HG03159 (cell line): ENCODE data around the gene ZNF557.
A peak's percentile ranks its signal among the peaks of the same experiment; 100 is the strongest.

ENCODE experiments used
- ATAC-seq: cut with Tn5 transposase; IDR thresholded peaks from one replicate; pipeline ENCODE4 v1.9.1; 2021; ENCODE audit warnings: mild to moderate bottlenecking, moderate library complexity; ENCODE audit not compliant: unreplicated experiment

ZNF557 gene

GRCh38 chr19:7074705-7075282 lies 5.3 kb downstream of the ZNF557 start:
- ATAC-seq = no peak

- ATAC-seq = no peak
Measured at GRCh38 chr19:7076151-7076550, 6.6 kb downstream of the ZNF557 start.

GRCh38 chr19:7078008-7078407 lies 8.5 kb downstream of the ZNF557 start:
- no peak for ATAC-seq

- ATAC-seq = no peak
Measured at GRCh38 chr19:7083076-7083956, 13.8 kb downstream of the ZNF557 start.

GRCh38 chr19:7088999-7089398 lies 19.5 kb downstream of the ZNF557 start:
- ATAC-seq = no peak

- no peak for ATAC-seq
Measured at GRCh38 chr19:7098096-7098495, 28.6 kb downstream of the ZNF557 start.

GRCh38 chr19:7098701-7099596 lies 29.4 kb downstream of the ZNF557 start:
- peak; percentile 75 for ATAC-seq

- ATAC-seq = no peak
Measured at GRCh38 chr19:7099597-7099921, 30.1 kb downstream of the ZNF557 start.

- no peak for ATAC-seq
Measured at GRCh38 chr19:7101498-7102253, 32.2 kb downstream of the ZNF557 start.

- ATAC-seq = no peak
Measured at GRCh38 chr19:7104747-7105447, 35.4 kb downstream of the ZNF557 start.

GRCh38 chr19:7106711-7107657 lies 37.5 kb downstream of the ZNF557 start:
- ATAC-seq = no peak

- no peak for ATAC-seq
Measured at GRCh38 chr19:7109678-7110289, 40.3 kb downstream of the ZNF557 start.

GRCh38 chr19:7112675-7113074 lies 43.2 kb downstream of the ZNF557 start:
- ATAC-seq = no peak

GRCh38 chr19:7113233-7113632 lies 43.7 kb downstream of the ZNF557 start:
- ATAC-seq = no peak

GRCh38 chr19:7115721-7116120 lies 46.2 kb downstream of the ZNF557 start:
- no peak for ATAC-seq

GRCh38 chr19:7117248-7117647 lies 47.7 kb downstream of the ZNF557 start:
- no peak for ATAC-seq

GRCh38 chr19:7119582-7119981 lies 50.1 kb downstream of the ZNF557 start:
- no peak for ATAC-seq

- ATAC-seq = no peak
Measured at GRCh38 chr19:7120499-7120898, 51.0 kb downstream of the ZNF557 start.

- no peak for ATAC-seq
Measured at GRCh38 chr19:7122701-7123100, 53.2 kb downstream of the ZNF557 start.
